Common myeloid progenitor, CD34-positive (primary cell): ENCODE measurements around the gene KRTAP5-2.
"Not testable (repeated sequence)": the region's sequence is repeated elsewhere in the genome, so short reads cannot be mapped to it uniquely, and the experiment has no call there.

Source experiments
- CTCF ChIA-PET: fragments of 350-600 bp; sonication (Branson Sonifier 250); formaldehyde crosslinking; loops from one replicate; lab custom pipeline; 2021; ENCODE audit warnings: antibody characterized with exemption; lab: Charles Lee
- POLR2A ChIA-PET: fragments of 350-600 bp; sonication (Branson Sonifier 250); formaldehyde crosslinking; loops from one replicate; lab custom pipeline; 2021; ENCODE audit warnings: antibody characterized with exemption; lab: Charles Lee
- DNase-seq, 3 donors: peaks; one replicate each; pipeline versions ENCODE4 v3.0.0 to v3.0.0-alpha.2; 2013
- H3K27ac ChIP-seq, 2 experiments: 1 replicate in 1 of 2; 2 replicates in 1 of 2; pipeline ENCODE4 v1.7.0; 2013; ENCODE audit warnings: inconsistent platforms in 2 of 2, low read length in 2 of 2, mild to moderate bottlenecking in 2 of 2, low read depth in 1 of 2, moderate library complexity in 1 of 2; ENCODE audit not compliant: severe bottlenecking in 2 of 2, insufficient read depth in 1 of 2, poor library complexity in 1 of 2
- H3K27me3 ChIP-seq, 5 experiments: replicated peaks in 2 of 5; 1 replicate in 3 of 5; 2 replicates in 2 of 5; pipeline versions ENCODE4 v1.6.1 to v1.7.0; 2013; ENCODE audit warnings: low read length in 4 of 5, mild to moderate bottlenecking in 2 of 5, moderate library complexity in 2 of 5, inconsistent platforms in 1 of 5; ENCODE audit not compliant: insufficient read depth in 5 of 5, control insufficient read depth in 4 of 5
- H3K36me3 ChIP-seq, 4 experiments: 1 replicate in 2 of 4; 2 replicates in 2 of 4; pipeline versions ENCODE4 v1.6.1 to v1.7.0; 2013; ENCODE audit warnings: low read length in 3 of 4, control low read depth in 1 of 4, mild to moderate bottlenecking in 1 of 4; ENCODE audit not compliant: control insufficient read depth in 4 of 4, insufficient read depth in 4 of 4
- H3K4me1 ChIP-seq, 4 experiments: 1 replicate in 3 of 4; 2 replicates in 1 of 4; pipeline versions ENCODE4 v1.6.1 to v1.7.1; 2013; ENCODE audit warnings: low read length in 3 of 4, mild to moderate bottlenecking in 3 of 4, control low read depth in 1 of 4, inconsistent platforms in 1 of 4, moderate library complexity in 1 of 4; ENCODE audit not compliant: control insufficient read depth in 4 of 4, insufficient read depth in 4 of 4; ENCODE audit errors: control extremely low read depth in 1 of 4
- H3K4me3 ChIP-seq, 7 experiments: 1 replicate in 4 of 7; 2 replicates in 3 of 7; pipeline versions ENCODE4 v1.5.1 to v1.7.0; 2013; ENCODE audit warnings: mild to moderate bottlenecking in 7 of 7, low read length in 6 of 7, moderate library complexity in 6 of 7, inconsistent platforms in 2 of 7, low read depth in 2 of 7, control low read depth in 1 of 7; ENCODE audit not compliant: insufficient read depth in 4 of 7, control insufficient read depth in 1 of 7; ENCODE audit errors: extremely low read depth in 1 of 7
- H3K9me3 ChIP-seq, 5 experiments: 1 replicate in 4 of 5; 2 replicates in 1 of 5; pipeline versions ENCODE4 v1.6.1 to v1.7.1; 2013; ENCODE audit warnings: low read length in 4 of 5, mild to moderate bottlenecking in 2 of 5, inconsistent platforms in 1 of 5, low read depth in 1 of 5, moderate library complexity in 1 of 5; ENCODE audit not compliant: control insufficient read depth in 4 of 5, insufficient read depth in 2 of 5; ENCODE audit errors: control extremely low read depth in 1 of 5
- WGBS: methylation state at CpG from one replicate; pipeline ENCODE4 v1.1.5; 2013; ENCODE audit not compliant: insufficient coverage; 5-methylcytosine and 5-hydroxymethylcytosine counted together

Gene KRTAP5-2

DNA sequence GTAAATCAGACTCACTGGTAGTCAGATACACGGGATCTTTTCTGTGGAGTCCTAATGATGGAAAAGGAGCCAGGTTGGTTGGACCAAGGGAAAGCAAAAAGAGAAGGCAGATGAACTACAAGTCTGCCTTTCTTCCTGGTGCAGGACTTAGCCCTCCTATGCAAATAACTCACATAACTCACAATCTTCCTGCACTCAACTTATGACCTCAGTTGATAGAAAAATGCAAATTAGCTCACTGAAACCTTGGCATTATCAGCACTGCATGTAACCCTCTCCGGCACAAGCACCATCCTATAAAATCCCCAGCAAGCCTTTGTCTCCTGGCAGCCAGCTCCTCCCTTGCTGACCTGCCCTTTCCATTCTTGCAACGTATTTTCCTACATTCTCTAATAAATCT, 3.6 kb upstream of the KRTAP5-2 start:
- CTCF ChIA-PET, H3K27ac ChIP-seq, H3K9me3 ChIP-seq, H3K4me1 ChIP-seq, POLR2A ChIA-PET, DNase-seq, H3K36me3 ChIP-seq, H3K4me3 ChIP-seq: not testable (repeated sequence)
- 88% methylated on average over 1 of the region's 3 CpGs for WGBS
- H3K27me3 ChIP-seq, result peaks cover 4 to 64% (median 15%) of the 10 kb centered on the region in 5 experiments

DNA sequence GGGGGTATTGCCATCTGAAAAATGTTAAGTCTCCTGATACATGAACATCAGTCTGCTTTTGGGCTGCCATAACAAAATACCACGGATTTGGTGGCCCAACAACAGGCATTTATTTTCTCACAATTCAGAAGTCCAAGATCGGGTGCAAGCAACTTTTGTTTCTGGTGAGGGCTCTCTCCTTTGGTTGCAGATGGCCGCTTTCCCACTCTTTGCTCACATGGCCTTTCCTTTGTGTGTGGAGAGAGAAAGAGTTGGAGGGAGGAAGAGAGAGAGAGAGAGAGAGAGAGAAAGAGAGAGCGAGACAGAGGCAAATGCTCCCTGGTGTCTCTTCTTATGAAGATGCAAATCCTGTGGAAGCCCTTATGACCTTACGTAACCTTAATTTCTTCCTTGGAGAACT, 2.5 kb upstream of the KRTAP5-2 start:
- Histone ChIP-seq H3K27me3 (peaks cover 4 to 69% (median 14%) of the 10 kb centered on the region in 5 experiments), H3K27ac (no peak overlapping the region), H3K9me3 (peaks cover 0 to 2% (median 0%) of the 10 kb centered on the region in 5 experiments), H3K4me3 (no peak overlapping the region), H3K4me1 (no peaks in the 10 kb centered on the region), H3K36me3 (no peaks in the 10 kb centered on the region)
- WGBS, result 100% methylated on average over 1 of the region's 5 CpGs
- DNase-seq, result no peak
- ChIA-PET CTCF (no interaction called here), POLR2A (interaction anchor here (0.5 to 0.6 kb wide), 2 partner anchors 209 to 650 kb away, joined by 3 read pairs; no protein-coding TSS in a partner anchor)

DNA sequence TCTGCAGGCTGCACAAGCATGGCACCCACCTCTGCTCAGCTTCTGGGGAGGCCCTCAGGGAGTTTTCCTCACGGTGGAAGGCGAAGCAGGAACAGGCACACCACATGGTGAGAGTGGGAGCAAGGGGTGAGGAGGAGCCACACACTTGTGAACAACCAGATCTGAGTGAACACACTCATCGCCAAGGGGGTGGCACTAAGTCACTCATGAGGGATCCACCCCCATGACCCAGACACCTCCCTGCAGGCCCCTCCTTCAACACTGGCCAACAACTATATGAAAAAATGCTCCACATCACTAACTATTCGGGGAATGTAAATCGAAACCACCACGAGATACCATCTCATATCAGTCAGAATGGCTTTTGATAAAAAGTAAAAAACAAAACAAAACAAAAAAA, 722 bp upstream of the KRTAP5-2 start:
- Histone ChIP-seq H3K9me3 (peaks cover 0 to 2% (median 0%) of the 10 kb centered on the region in 5 experiments), H3K27ac (no peak overlapping the region), H3K4me3 (no peak overlapping the region), H3K36me3 (no peaks in the 10 kb centered on the region), H3K4me1 (no peaks in the 10 kb centered on the region), H3K27me3 (peaks cover 4 to 72% (median 14%) of the 10 kb centered on the region in 5 experiments)
- no peak for DNase-seq
- ChIA-PET CTCF (interaction anchor here (0.7 kb wide), 2 partner anchors 21 to 23 kb away, joined by 3 read pairs; no protein-coding TSS in a partner anchor), POLR2A (no interaction called here)
- no CpG with 5 or more reads among the region's 6 CpGs for WGBS

DNA sequence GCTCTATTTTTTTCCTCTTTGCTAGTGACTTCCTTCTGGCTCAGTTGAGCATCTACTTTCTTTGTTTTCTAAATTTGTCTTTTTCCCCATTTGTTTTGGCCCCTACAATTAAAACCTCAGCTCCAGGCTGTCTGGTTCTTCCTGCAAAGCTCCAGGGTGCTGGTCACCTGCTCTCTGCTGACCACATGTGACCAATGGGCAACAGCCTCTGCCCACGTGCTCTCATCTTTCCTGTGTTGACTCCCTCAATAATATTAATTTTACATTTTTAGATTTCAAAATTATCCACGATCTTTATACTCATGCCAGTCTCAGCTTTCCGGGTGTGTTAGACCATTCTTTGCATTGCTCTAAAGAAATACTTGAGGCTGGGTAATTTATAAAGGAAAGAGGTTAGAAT, 312 bp upstream of the KRTAP5-2 start:
- H3K36me3 ChIP-seq, H3K4me1 ChIP-seq, H3K4me3 ChIP-seq, H3K27ac ChIP-seq, POLR2A ChIA-PET, H3K9me3 ChIP-seq, DNase-seq: not testable (repeated sequence)
- peaks cover 4 to 76% (median 15%) of the 10 kb centered on the region in 5 experiments for H3K27me3 ChIP-seq
- 80% methylated on average over 1 of the region's 3 CpGs for WGBS
- CTCF ChIA-PET, result interaction anchor here (1.1 kb wide), 1 partner anchor 21 kb away, joined by 3 read pairs; no protein-coding TSS in a partner anchor

DNA sequence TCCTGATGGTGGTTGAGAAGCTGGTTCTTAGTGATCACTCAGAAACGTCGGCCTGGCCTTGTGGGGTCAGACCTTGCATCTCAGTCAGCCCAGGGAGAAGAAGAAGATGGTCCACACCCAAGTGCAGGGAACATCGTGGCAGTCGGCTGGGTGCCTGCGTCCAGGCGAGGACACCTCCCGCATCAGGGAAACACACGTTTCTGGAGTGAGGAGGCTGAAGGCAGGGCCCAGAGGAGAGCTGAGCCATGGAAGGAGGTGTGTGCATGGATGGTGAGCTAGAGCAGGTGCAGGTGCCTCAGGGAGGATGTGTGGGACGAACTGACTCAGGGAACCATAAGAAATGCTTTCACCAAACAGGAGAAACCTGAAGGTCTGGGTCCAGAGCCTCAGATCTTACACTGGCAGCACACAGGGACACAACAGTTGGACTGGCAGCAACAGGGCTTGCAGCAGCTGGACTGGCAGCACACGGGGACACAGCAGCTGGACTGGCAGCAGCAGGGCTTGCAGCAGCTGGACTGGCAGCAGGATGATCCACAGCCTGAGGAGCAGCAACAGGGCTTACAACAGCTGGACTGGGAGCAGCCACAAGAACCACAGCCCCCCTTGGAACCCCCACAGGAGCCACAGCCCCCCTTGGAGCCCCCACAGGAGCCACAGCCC, 632 bp downstream of the KRTAP5-2 start:
- H3K27me3 ChIP-seq, result peaks cover 5 to 77% (median 16%) of the 10 kb centered on the region in 5 experiments
- H3K36me3 ChIP-seq, result no peaks in the 10 kb centered on the region
- WGBS, result 98% methylated on average over 10 of the region's 10 CpGs
- H3K27ac ChIP-seq, result no peak overlapping the region
- POLR2A ChIA-PET, result no interaction called here
- CTCF ChIA-PET, result interaction anchor here (0.5 to 1.4 kb wide), 7 partner anchors 9 to 1336 kb away, joined by 3 to 4 read pairs (median 3); no protein-coding TSS in a partner anchor
- no peak for DNase-seq
- H3K4me1 ChIP-seq, result no peaks in the 10 kb centered on the region
- H3K4me3 ChIP-seq, result no peak overlapping the region
- H3K9me3 ChIP-seq, result peaks cover 0 to 2% (median 0%) of the 10 kb centered on the region in 5 experiments

DNA sequence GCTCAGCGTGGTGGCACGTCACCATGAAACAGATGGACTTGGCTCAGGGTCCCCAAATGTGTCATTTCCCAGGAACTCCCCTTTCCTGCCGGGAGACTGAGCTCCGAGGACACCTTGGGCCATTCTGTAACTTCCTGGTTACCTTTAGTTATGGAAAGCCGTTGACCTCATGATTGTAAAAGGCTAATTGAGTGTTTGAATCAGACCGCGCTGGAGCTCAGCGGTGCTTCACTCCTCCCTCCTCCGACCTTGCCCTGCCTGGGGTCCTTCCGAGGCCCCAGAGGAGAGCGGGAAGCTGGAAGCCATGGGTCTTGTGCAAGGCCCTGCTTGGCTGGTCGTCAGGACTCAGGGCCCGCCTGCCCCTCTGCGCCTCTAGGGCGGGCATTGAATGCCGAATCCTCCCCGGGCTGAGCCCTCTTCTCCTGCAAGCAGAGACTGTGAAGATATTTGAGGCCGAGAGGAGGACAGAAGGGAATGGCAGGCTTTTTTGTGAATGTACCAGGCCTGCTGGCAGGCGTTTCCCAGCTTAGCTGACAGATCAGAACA, 1.4 kb downstream of the KRTAP5-2 start:
- DNase-seq, H3K4me1 ChIP-seq, H3K27ac ChIP-seq, H3K9me3 ChIP-seq, POLR2A ChIA-PET, H3K36me3 ChIP-seq, H3K4me3 ChIP-seq: not testable (repeated sequence)
- H3K27me3 ChIP-seq, result peaks cover 5 to 85% (median 16%) of the 10 kb centered on the region in 5 experiments
- 93% methylated on average over 5 of the region's 19 CpGs for WGBS
- CTCF ChIA-PET, result interaction anchor here (0.7 to 1.4 kb wide), 4 partner anchors 8 to 440 kb away, joined by 3 to 4 read pairs (median 3); partner anchors contain the start of gene KRTAP5-3
